NCI-H2227 treated with DMSO at 0.1 percent for 48 hours (cell line): ENCODE data around the gene IL18RAP.
A peak's percentile ranks its signal among the peaks of the same experiment; 100 is the strongest.

Experiments
- DNase-seq: peaks from one replicate; lab custom pipeline; 2025; lab: John Stamatoyannopoulos, UW

The IL18RAP gene

GRCh38 chr2:102424754-102425153, 1.8 kb downstream of the IL18RAP start:
- no peak for DNase-seq

- DNase-seq = no peak
Measured at GRCh38 chr2:102425441-102426132, 2.6 kb downstream of the IL18RAP start.

- no peak for DNase-seq
Measured at GRCh38 chr2:102427249-102427648, 4.3 kb downstream of the IL18RAP start.

DNA sequence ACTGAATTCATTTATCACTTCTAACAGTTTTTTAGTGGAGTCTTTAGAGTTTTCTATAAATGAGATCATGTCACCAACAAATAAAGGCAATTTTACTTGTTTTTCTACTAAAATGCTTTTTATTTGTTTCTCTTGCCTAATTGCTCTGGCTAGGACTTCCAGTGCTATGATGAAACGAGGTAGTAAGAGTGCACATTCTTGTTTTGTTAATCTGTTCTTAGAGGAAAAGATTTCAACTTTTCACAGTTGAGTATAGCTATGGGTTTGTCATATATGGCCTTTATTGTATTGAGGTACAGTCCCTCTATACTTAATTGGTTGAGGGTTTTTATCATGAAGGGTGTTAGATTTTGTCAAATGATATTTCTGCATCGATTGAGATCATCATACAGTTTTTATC, 5.6 kb downstream of the IL18RAP start:
- DNase-seq = no peak

DNA sequence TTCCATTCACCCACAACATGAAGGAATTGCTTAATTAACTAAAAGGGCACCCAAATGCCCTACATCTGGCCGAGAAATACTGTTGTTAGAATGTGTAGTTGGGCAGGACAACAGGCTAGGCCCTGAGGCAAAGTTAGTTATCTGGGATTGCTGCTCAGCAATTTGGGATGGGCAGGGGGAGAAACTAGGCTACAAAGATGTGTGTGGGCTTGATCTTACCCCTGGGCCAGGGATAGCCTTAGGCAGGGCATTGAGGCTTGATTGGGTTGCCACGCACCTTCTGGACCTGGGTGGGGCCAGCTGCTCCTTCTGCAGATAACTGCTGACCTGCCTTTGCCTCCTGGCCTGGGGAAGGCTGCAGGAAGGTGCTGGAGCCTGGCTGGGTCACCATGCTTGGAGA, 9.4 kb downstream of the IL18RAP start:
- DNase-seq = no peak

DNA sequence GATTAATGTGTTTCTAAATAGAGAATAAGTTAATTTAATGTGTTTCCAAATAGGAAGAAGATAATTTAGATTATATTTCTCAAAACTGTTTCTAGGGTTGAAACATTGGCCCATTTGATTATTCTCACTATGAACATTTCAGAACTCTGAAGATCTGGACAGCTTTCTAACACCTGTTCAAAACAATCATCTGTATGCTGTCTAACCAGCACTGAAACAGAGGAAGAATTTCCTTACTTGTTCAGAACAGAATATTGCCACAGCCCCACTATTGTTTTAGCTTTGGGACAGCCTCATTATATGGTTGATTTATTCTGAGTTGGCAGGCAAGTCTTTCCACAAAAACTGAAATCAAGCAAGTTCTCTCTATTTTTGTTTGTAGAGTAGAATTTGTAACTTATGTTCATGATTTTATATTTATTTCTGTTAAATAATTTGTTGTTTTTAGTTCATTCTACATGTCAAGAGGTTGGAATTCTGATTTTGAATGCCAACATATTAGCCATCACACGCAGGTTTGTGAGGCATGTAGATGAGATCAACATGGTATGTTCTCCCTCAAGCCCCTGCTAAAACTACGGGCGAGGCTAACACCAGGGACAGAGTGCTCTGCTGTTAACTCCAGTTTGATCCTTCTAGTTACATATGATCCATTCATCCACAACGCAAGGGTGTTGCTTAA, 11.2 kb downstream of the IL18RAP start:
- no peak for DNase-seq

GRCh38 chr2:102434655-102435381, 11.9 kb downstream of the IL18RAP start:
- no peak for DNase-seq

DNA sequence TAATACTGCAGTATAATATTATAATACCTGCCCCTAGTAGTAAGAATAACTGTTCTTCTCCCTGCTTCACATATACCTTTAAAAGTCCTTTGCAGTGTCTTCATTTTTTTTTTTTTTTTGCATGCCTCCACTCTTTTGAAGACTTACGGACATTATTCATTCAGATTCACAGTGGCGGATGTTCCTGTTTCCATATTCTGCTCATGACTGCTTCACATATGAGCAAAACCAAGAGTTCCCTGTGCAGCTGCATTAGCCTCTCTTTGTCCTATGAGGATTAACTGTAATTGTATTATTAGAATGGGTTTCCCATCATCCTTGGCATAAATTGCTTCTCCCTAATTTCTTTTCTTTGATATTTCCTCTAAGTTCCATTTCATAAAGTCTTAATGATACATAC, 12.8 kb downstream of the IL18RAP start:
- no peak for DNase-seq

- no peak for DNase-seq
Measured at GRCh38 chr2:102436323-102436722, 13.4 kb downstream of the IL18RAP start.

DNA sequence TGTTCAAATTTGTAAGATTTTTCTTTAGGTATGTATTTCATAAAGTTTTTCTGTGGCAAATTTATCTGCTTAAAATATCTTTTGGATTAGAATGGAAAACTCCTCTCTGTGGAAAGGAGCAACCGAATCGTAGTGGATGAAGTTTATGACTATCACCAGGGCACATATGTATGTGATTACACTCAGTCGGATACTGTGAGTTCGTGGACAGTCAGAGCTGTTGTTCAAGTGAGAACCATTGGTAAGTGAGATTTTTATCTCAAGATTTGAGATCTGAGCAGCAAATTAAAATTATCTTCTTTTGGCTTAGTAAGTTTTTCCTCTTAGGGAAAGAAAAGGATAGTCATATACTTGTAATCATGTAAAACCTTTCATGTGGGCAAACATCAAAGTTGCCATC, 14.2 kb downstream of the IL18RAP start:
- DNase-seq = no peak

DNA sequence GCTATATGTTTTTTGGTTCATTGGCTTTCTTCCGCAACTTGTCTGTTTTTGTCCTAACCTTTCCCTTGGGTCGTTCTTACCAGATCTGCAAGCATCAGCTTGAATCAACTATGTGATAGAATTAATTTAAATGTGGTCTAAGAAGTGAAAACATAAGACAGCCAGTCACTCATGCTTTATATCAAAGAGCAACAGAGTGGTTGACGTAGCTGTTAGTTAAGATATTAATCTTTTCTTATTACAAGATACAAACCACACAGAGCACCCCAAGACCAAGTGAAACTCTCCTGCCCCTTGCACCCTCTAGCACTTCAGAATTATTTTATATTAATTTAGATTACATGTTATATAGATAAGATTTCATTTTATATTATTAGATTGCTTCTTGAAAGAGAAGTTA, 15.2 kb downstream of the IL18RAP start:
- no peak for DNase-seq

DNA sequence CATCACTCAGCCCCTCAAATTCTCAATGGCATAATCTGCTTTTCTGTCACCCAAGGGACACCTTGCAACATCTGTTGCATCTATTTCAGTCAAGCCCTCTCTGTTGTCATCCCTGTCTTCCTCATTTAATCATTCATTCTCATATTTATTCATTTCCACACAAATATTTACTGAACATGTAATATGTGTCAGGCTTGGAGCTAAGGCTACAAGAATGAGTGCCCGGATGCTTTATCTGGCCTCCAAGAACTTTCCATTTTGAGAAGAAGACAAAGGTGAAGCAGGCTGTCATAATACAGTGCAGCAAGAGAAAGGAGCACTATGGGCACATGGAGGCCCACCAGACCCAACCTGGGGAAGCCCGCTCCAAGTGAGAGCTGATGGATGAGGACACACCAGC, 15.6 kb downstream of the IL18RAP start:
- no peak for DNase-seq

GRCh38 chr2:102439065-102439695, 16.2 kb downstream of the IL18RAP start:
- DNase-seq = no peak

DNA sequence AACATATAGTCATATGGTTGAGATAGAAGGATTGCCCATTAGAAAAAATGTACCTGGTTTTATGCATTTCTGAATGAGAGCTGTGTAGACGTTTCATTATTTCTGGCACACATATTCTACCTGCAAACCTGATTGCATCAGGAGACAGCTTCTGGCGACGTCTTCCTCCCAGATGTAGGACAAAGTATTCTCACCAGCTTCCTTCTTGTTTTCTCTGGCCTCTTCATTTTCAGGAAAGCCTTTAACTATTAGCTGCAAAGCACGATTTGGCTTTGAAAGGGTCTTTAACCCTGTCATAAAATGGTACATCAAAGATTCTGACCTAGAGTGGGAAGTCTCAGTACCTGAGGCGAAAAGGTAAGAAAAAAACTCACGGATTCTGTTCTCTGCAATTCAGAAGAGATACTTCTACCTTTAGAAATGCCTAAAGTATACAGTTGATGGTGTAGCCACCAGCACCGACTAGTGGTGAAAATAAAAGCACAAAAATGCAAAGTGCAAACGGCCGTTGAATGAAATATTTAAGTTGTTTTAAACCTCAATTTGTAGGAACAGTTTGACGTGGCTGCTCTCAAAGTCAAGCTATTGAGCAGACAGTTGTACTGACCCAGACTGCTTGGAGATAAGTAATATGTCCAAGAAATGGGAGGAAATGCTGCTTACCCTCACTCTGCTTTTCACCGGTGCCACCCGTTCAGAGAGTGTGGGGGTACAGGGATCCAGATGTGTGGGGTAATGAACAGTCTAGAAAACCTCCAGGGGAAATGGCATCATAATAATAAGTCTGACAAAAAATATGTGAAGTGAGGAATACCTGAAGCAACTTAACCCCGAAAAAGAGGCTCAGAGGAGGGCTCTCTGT, 20.2 kb downstream of the IL18RAP start:
- DNase-seq = no peak

GRCh38 chr2:102444233-102444632, 21.3 kb downstream of the IL18RAP start:
- DNase-seq = no peak

- DNase-seq = no peak
Measured at GRCh38 chr2:102446936-102447335, 24.0 kb downstream of the IL18RAP start.

- DNase-seq = peak; percentile 22
Measured at GRCh38 chr2:102449370-102449974, 26.5 kb downstream of the IL18RAP start.

DNA sequence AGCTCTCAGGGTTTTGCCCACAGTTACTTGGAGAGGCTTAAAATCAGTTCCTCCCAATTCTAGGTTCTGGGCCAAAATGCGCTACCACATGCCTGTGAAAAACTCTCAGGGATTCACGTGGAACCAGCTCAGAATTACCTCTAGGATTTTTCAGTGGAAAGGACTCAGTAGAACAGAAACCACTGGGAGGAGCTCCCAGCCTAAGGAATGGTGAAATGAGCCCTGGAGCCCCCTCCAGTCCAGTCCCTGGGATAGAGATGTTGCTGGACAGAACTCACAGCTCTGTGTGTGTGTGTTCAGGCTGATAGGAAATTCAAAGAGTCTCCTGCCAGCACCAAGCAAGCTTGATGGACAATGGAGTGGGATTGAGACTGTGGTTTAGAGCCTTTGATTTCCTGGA, 29.0 kb downstream of the IL18RAP start:
- no peak for DNase-seq

- DNase-seq = no peak
Measured at GRCh38 chr2:102453501-102453900, 30.5 kb downstream of the IL18RAP start.

DNA sequence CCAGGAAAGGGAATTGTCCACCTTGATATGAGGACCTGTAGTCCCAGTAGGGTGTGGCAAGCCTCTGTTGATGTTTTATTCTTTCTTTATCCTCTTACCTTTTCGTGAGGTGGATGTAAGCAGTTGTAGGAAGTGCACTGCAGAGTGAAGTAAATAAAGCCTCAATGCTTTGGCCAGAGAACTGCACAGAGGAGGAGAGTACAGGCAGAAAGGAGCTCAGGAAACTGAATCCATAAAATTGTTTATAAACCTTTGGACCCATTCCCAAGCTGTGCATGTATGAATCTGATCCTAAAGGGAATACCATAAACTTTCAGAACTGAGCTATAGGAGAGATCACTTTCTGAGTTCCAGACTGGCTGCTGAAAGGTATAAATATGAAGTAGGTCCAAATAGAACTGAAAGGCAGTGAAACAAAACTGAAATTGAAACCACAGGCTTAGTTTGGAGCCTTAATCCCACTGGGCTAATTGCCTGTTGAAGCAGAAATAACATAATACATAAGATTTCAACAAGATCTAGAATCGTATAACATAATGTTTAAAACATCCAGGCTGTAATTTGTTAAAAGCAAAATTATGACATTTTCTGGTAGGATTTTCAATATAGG, 32.2 kb downstream of the IL18RAP start:
- DNase-seq = no peak

DNA sequence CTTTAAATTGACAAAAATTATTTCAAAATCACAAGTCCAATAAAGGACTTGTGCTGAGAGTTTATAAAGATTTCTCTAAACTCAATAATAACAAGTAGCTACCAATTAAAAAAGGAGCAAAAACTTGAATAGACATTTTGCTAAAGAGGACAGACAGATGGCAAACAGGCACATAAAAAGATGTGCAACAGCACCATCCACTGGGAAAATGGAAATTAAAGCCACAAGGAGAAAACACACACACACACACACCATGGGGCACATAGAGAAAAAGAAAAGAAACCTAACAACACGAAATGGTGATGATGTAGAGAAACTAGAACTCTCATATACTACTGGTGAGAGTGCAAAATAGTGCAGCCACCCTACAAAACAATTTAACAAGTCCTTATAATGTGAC, 37.5 kb downstream of the IL18RAP start:
- DNase-seq = no peak
